ENCODE data around the gene GRB10.

DNA sequence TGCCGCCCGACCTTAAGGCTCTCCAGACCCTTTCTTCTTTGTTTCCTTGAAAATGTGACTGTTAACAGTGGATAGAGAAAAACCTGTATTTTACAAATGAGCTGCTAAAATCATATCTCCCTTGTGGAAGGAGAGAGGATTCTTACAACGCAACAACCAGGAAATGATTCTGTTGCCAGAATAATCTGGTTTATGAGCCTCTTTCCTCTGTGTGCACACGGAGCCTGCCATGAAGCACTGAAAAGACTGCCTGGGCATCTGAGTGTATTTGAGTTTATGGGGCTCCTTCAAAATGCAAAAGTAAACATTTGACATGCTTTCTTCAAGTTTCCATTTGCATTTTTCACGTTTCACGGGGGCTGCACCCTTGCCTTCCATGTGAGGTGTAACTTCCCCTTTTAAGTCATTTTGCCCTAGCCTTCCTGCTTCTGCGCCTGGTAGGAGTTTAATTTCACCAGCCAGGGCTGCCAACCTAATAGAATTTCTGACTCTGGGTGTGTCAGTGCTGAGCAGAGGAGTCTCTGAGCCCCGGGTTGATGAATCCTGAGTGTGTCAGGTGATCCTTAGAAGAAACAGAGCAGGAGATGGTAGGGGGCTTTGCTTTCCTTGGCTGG is 101.2 kb downstream of the GRB10 start:
- TF ChIP-seq CTCF (IDR thresholded peaks at IDR 0.05) (no peak), POLR2A (IDR thresholded peaks at IDR 0.05) (no peak), POLR2AphosphoS5 (IDR thresholded peaks at IDR 0.05; ENCODE audit: insufficient read depth in 1 of 2, low read depth in 1 of 2) (no peak)
